GM18505 (cell line): ENCODE measurements around the gene APOC1.
"Not testable (repeated sequence)": the region's sequence is repeated elsewhere in the genome, so short reads cannot be mapped to it uniquely, and the experiment has no call there.

Experiments used
- ATAC-seq: cut with Tn5 transposase; IDR thresholded peaks from one replicate; pipeline ENCODE4 v1.9.1; 2021; ENCODE audit not compliant: unreplicated experiment
- POLR2A ChIP-seq: IDR thresholded peaks from 4 replicates; pipeline ENCODE4 v1.6.1; 2011; ENCODE audit warnings: borderline replicate concordance; ENCODE audit not compliant: insufficient read depth, insufficient read length; ENCODE audit errors: extremely low read depth

Gene APOC1

GRCh38 chr19:44903216-44903601 is 11.2 kb upstream of the APOC1 start:
- TF ChIP-seq POLR2A, result no peak
- no peak for ATAC-seq

- TF ChIP-seq POLR2A, result no peak
- ATAC-seq, result no peak
Measured at GRCh38 chr19:44903602-44904425, 10.6 kb upstream of the APOC1 start.

- ATAC-seq, result no peak
- no peak for TF ChIP-seq POLR2A
Measured at GRCh38 chr19:44904426-44904994, 9.9 kb upstream of the APOC1 start.

GRCh38 chr19:44905437-44906160 is 8.8 kb upstream of the APOC1 start, which contains the start of gene APOE:
Gene APOE (plus strand): TSS chr19:44905796. CDS start chr19:44906625, 829 bp downstream.
- no peak for TF ChIP-seq POLR2A
- no peak for ATAC-seq

- no peak for ATAC-seq
- TF ChIP-seq POLR2A, result no peak
Measured at GRCh38 chr19:44907613-44908012, 6.8 kb upstream of the APOC1 start.

GRCh38 chr19:44908074-44908835 is 6.2 kb upstream of the APOC1 start:
- ATAC-seq, result no peak
- TF ChIP-seq POLR2A, result no peak

GRCh38 chr19:44908836-44909261 is 5.6 kb upstream of the APOC1 start:
- ATAC-seq, result no peak
- TF ChIP-seq POLR2A, result no peak

GRCh38 chr19:44909775-44910174 is 4.6 kb upstream of the APOC1 start:
- no peak for TF ChIP-seq POLR2A
- ATAC-seq, result no peak

- ATAC-seq, result not testable (repeated sequence)
Measured at GRCh38 chr19:44911896-44912295, 2.5 kb upstream of the APOC1 start.

GRCh38 chr19:44912854-44913253 is 1.6 kb upstream of the APOC1 start:
- ATAC-seq, result no peak

GRCh38 chr19:44913512-44914432 is 636 bp upstream of the APOC1 start:
- ATAC-seq, result not testable (repeated sequence)

More at GRCh38 chr19:44912854-44913253, 1.6 kb upstream of the APOC1 start:
- no peak for TF ChIP-seq POLR2A

- TF ChIP-seq POLR2A, result no peak
- ATAC-seq, result no peak
Measured at GRCh38 chr19:44924243-44924725, 9.9 kb downstream of the APOC1 start.
